ENCODE data around the gene MROH9.

Gene MROH9

GRCh38 chr1:171082606-171083005 is 147.3 kb downstream of the MROH9 start:
- no peak for DNase-seq (ENCODE audit: low read depth)

- no peak for DNase-seq (ENCODE audit: low read depth)
Observed at GRCh38 chr1:171083222-171083621, 147.9 kb downstream of the MROH9 start.

GRCh38 chr1:171084091-171084490 is 148.8 kb downstream of the MROH9 start:
- DNase-seq (ENCODE audit: low read depth) = no peak

GRCh38 chr1:171084870-171085269 is 149.5 kb downstream of the MROH9 start:
- DNase-seq (ENCODE audit: low read depth) = no peak

GRCh38 chr1:171087896-171088295 is 152.6 kb downstream of the MROH9 start:
- no peak for DNase-seq (ENCODE audit: low read depth)

- DNase-seq (ENCODE audit: low read depth) = no peak
Observed at GRCh38 chr1:171090604-171091003, 155.3 kb downstream of the MROH9 start, which contains the start of gene FMO3. FMO3 (plus strand) TSS chr1:171090905; CDS start chr1:171092659, 1,754 bp downstream.

GRCh38 chr1:171103862-171104261 is 168.5 kb downstream of the MROH9 start:
- DNase-seq (ENCODE audit: low read depth) = no peak

GRCh38 chr1:171107262-171107940 is 172.1 kb downstream of the MROH9 start:
- no peak for DNase-seq (ENCODE audit: low read depth)

- no peak for DNase-seq (ENCODE audit: low read depth)
Observed at GRCh38 chr1:171107969-171108368, 172.6 kb downstream of the MROH9 start.

- DNase-seq (ENCODE audit: low read depth) = no peak
Observed at GRCh38 chr1:171109966-171110365, 174.6 kb downstream of the MROH9 start.

- no peak for DNase-seq (ENCODE audit: low read depth)
Observed at GRCh38 chr1:171110621-171111326, 175.4 kb downstream of the MROH9 start.

- no peak for DNase-seq (ENCODE audit: low read depth)
Observed at GRCh38 chr1:171112119-171112518, 176.8 kb downstream of the MROH9 start.

- no peak for DNase-seq (ENCODE audit: low read depth)
Observed at GRCh38 chr1:171113382-171113781, 178.0 kb downstream of the MROH9 start.
